ENCODE results near the gene C6orf136. TPM values are rescaled to one million over a fixed set of nuclear protein-coding genes. Genes with fewer than 3 reads are reported as not detected.

The C6orf136 gene
- total and polyA plus RNA-seq, 10 of the 15 experiments (the other 5 are each of a cell fraction or from before 2014, with no cell fraction given), result 5.2 to 24.1 (median 14.9) TPM

DNA sequence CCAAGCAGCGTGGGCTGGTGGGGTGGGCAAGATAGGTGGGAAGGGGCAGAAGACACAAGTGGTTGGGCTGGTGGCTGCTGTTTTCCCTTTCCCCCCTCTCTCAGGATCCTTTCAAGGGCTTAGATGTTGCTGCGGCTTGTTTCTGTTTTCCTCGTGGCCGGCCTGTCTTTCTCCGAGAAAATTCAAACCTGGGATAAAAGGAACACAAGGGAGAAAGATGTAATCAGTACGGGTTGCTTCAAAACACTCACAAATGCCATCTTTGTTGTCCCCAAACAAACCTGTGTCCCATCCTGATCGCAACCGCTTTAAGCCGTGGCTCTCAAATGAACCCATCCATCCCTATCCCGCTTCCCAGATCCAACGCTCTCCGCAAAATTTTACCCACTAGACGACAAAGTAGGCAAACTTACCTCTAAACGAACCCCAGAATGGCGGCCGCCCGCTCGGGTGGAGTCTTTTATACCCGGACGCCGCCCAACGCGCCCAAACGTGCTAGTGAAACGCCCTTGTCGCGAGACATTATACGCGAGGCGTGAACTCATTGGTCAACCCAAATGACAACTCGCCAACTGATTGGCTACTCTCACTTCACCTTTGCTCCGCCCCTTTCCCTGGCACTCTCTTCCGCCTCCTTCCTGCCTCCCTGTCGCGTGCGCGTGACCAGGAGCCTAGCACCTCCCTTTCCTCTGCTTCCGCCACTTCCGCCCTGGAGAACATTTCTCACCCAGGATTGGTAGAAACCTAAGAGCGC lies 29.9 kb upstream of the C6orf136 start, which contains the start of gene PPP1R10:
Gene PPP1R10 (minus strand): TSS at position 433 of the 754 bp plus-strand sequence. CDS start 7,299 bp downstream, outside the sequence.
- Histone ChIP-seq H3K36me3 (ENCODE audit: control insufficient read depth in 2 of 2, insufficient read depth in 2 of 2, low read length in 1 of 2) (peaks cover 2 to 35% of the 10 kb centered on the region in 2 experiments; a peak in 3 of 4 replicates), H3K79me2 (ENCODE audit: control insufficient read depth, insufficient read depth, low read length) (peaks cover 62% of the 10 kb centered on the region), H3K9ac (ENCODE audit: control insufficient read depth, insufficient read depth, low read length) (peak within 1 kb of the TSS; percentile 100), H4K20me1 (ENCODE audit: control insufficient read depth, insufficient read depth) (0 out of 2 replicates have a peak, but pooled peaks cover 6% of the 10 kb centered on the region), H2AFZ (ENCODE audit: control insufficient read depth, low read depth, low read length) (peak within 1 kb of the TSS; percentile 99), H3K27ac (ENCODE audit: control insufficient read depth, insufficient read depth) (peak within 1 kb of the TSS; percentile 99), H3K4me3 (peak within 1 kb of the TSS; percentile 80), H3K4me2 (ENCODE audit: control insufficient read depth, insufficient read depth) (peak within 1 kb of the TSS; percentile 94), H3K4me1 (ENCODE audit: control insufficient read depth, insufficient read depth, low read length) (peaks cover 3% of the 10 kb centered on the region), H3K9me3 (replicated peaks; ENCODE audit: control insufficient read depth, insufficient read depth, low read length) (no peaks in the 10 kb centered on the region; the same call in 2 of the 3 replicates), H3K27me3 (replicated peaks in 1 of 2; ENCODE audit: control insufficient read depth in 2 of 2, insufficient read depth in 2 of 2, low read length in 1 of 2) (no peaks in the 10 kb centered on the region)
- intact Hi-C loops (cut with micrococcal nuclease; ENCODE audit: unreplicated experiment), result loop anchor here (1.0 to 2.0 kb wide), 3 partner anchors 56 to 100 kb away; partner anchors contain the start of genes DHX16, GNL1, MDC1 and PRR3
- ChIA-PET RAD21 (ENCODE audit: unreplicated experiment) (interaction anchor here (1.5 kb wide), 1 partner anchor 114 kb away, joined by 8 read pairs; no protein-coding TSS in a partner anchor), CTCF (interaction anchor here (0.7 to 2.1 kb wide), 6 partner anchors 12 to 211 kb away, joined by 3 to 6 read pairs (median 4); partner anchors contain the start of gene PRR3), SMC1A (ENCODE audit: uncharacterized antibody, unreplicated experiment) (interaction anchor here (0.8 to 2.8 kb wide), 7 partner anchors 12 to 119 kb away, joined by 3 to 12 read pairs (median 6); partner anchors contain the start of gene DHX16), POLR2A (interaction anchor here (0.5 to 2.0 kb wide), 9 partner anchors 9 to 554 kb away, joined by 3 to 11 read pairs (median 4); partner anchors contain the start of gene ATAT1)
- in situ Hi-C loops (cut with MboI), result loop anchor here (5.0 kb wide), 1 partner anchor 100 kb away; the partner anchor contains the start of gene MDC1
- DNase-seq (ENCODE audit: low read depth, low spot score), result peak; percentile 100
- 1% methylated on average over 40 of the region's 40 CpGs for WGBS (ENCODE audit: insufficient coverage, insufficient replicate concordance, low lambda C conversion rate, missing lambda C conversion rate)
- peak; percentile 81 for ATAC-seq
- FAIRE-seq, result peak; percentile 99
- TSS peak; percentile 90 for BruUV-seq (replicated peaks)
- TF ChIP-seq ETV6 (conservative IDR thresholded peaks at IDR 0.05 in 1 of 2, IDR thresholded peaks at IDR 0.05 in 1 of 2; ENCODE audit: borderline replicate concordance in 1 of 2, low read depth in 1 of 2), result no peak
- TF ChIP-seq, protein P1, sequence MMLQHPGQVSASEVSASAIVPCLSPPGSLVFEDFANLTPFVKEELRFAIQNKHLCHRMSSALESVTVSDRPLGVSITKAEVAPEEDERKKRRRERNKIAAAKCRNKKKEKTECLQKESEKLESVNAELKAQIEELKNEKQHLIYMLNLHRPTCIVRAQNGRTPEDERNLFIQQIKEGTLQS (IDR thresholded peaks at IDR 0.05; ENCODE audit: borderline replicate concordance, extremely low read depth, low read depth, low read length), result peak; percentile 12; the same call in 1 of the 2 replicates
- TF ChIP-seq JUNB (IDR thresholded peaks at IDR 0.05), result no peak
- TF ChIP-seq IKZF1 (conservative IDR thresholded peaks at IDR 0.05), result no peak; the same call in 1 of the 2 replicates
- peak; percentile 61 for TF ChIP-seq USF1 (IDR thresholded peaks at IDR 0.05; ENCODE audit: borderline replicate concordance, extremely low read length, insufficient read depth, low read depth, low read length)
- TF ChIP-seq SP1 (IDR thresholded peaks at IDR 0.05; ENCODE audit: low read depth, low read length), result peak; percentile 88
- no peak; the same call in none of the 2 replicates for TF ChIP-seq HDGF (IDR thresholded peaks at IDR 0.05)
- 0 out of 2 replicates have a peak, but pooled peaks have one; percentile 38 for TF ChIP-seq SREBF1 (IDR thresholded peaks at IDR 0.05; ENCODE audit: low read length)
- 0 out of 2 replicates have a peak, but pooled peaks have one; percentile 18 for TF ChIP-seq NR2F1 (conservative IDR thresholded peaks at IDR 0.05)
- TF ChIP-seq RAD21 (IDR thresholded peaks at IDR 0.05; ENCODE audit: insufficient read depth, low read depth, low read length), result no peak
- TF ChIP-seq BACH1 (IDR thresholded peaks at IDR 0.05; ENCODE audit: borderline replicate concordance), result peak; percentile 96
- peak; percentile 21 for TF ChIP-seq DPF2 (IDR thresholded peaks at IDR 0.05)
- no peak for TF ChIP-seq SIN3A (IDR thresholded peaks at IDR 0.05; ENCODE audit: low read depth, low read length)
- TF ChIP-seq RB1 (IDR thresholded peaks at IDR 0.05; ENCODE audit: borderline replicate concordance), result peak; percentile 87; the same call in 1 of the 2 replicates
- TF ChIP-seq BCL11A (IDR thresholded peaks at IDR 0.05; ENCODE audit: low read depth, low read length), result 0 out of 2 replicates have a peak, but pooled peaks have one; percentile 19
- TF ChIP-seq RELB (IDR thresholded peaks at IDR 0.05; ENCODE audit: low read depth), result peak; percentile 37; the same call in 1 of the 2 replicates
- peak; percentile 99 for TF ChIP-seq POU2F2 (IDR thresholded peaks at IDR 0.05; ENCODE audit: borderline replicate concordance, low read depth, low read length)
- no peak for TF ChIP-seq ZNF217 (IDR thresholded peaks at IDR 0.05)
- no peak for TF ChIP-seq CEBPB (IDR thresholded peaks at IDR 0.05; ENCODE audit: borderline replicate concordance in 1 of 2, low read depth in 2 of 2, low read length in 2 of 2)
- TF ChIP-seq BHLHE40 (IDR thresholded peaks at IDR 0.05; ENCODE audit: borderline replicate concordance in 1 of 2, low read depth in 2 of 2, low read length in 1 of 2), result peak; percentile 95 to 98
